H54 (cell line): ENCODE measurements around the gene ZNF687.

ENCODE experiments used
- DNase-seq: peaks from one replicate; pipeline ENCODE4 v3.0.0; 2011; ENCODE audit warnings: low spot score, mixed read lengths; ENCODE audit not compliant: insufficient read length
- FAIRE-seq: peaks from 3 replicates; lab custom pipeline; 2011; peaks lifted over from hg19 to GRCh38; lab: Jason Lieb, UNC
- POLR2A ChIP-seq: IDR thresholded peaks from 2 replicates; pipeline ENCODE4 v1.6.1; 2011; ENCODE audit warnings: low read depth, mild to moderate bottlenecking, low read length

The ZNF687 gene, protein sequence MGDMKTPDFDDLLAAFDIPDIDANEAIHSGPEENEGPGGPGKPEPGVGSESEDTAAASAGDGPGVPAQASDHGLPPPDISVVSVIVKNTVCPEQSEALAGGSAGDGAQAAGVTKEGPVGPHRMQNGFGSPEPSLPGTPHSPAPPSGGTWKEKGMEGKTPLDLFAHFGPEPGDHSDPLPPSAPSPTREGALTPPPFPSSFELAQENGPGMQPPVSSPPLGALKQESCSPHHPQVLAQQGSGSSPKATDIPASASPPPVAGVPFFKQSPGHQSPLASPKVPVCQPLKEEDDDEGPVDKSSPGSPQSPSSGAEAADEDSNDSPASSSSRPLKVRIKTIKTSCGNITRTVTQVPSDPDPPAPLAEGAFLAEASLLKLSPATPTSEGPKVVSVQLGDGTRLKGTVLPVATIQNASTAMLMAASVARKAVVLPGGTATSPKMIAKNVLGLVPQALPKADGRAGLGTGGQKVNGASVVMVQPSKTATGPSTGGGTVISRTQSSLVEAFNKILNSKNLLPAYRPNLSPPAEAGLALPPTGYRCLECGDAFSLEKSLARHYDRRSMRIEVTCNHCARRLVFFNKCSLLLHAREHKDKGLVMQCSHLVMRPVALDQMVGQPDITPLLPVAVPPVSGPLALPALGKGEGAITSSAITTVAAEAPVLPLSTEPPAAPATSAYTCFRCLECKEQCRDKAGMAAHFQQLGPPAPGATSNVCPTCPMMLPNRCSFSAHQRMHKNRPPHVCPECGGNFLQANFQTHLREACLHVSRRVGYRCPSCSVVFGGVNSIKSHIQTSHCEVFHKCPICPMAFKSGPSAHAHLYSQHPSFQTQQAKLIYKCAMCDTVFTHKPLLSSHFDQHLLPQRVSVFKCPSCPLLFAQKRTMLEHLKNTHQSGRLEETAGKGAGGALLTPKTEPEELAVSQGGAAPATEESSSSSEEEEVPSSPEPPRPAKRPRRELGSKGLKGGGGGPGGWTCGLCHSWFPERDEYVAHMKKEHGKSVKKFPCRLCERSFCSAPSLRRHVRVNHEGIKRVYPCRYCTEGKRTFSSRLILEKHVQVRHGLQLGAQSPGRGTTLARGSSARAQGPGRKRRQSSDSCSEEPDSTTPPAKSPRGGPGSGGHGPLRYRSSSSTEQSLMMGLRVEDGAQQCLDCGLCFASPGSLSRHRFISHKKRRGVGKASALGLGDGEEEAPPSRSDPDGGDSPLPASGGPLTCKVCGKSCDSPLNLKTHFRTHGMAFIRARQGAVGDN

DNA sequence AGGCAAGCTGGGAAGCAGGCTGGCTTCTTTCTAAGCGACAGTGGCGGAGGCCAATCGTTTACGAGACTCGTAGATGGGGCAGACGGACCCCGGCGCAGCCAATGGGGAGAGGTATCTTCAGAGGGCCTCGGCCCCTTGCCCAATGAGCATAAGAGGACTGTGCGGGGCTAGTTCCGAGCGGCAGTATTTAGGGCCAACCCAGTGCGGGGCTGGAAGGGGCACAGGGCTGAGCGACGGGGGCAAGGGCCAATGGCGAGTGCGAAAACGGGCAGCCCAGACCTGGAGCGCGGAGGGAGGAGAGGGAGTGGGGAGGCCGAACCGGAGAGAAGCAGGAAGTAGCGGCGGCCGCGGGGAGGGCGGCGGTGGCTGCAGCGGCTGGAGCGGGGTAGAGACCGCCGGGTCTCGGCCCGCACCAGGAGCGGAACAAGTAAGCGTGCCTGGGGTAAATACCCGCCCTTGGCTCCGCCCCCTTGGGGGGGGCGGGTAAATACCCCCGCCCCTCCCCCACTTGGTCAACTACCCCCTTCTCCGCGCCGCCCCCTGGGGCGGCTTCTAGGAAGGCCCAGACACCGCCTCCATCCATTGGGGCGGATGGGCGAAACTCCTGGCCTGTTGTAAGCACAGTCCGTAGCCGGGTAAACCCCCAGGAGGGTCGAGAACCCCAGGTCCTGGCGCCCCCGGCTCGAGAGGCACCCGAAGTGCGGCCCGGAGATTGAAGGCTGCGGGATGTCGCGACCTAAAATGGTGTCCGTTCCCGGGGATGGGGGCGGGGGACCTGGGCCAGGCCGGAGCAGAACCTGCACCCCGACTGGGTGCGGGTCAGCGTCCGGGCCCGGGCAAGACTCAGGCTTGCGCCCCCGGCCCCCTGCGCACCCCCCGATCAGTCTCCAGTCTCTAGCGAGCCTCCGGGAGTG is at the start of gene ZNF687:
TSS of gene ZNF687 (plus strand) at position 331 of the 914 bp plus-strand sequence. CDS start 3,993 bp downstream, outside the sequence.
- no peak for FAIRE-seq
- TF ChIP-seq POLR2A = peak; percentile 89
- peak; percentile 100 for DNase-seq

GRCh38 chr1:151235235-151235634 is 46.9 kb upstream of the ZNF687 start:
- no peak for TF ChIP-seq POLR2A
- no peak for FAIRE-seq
- no peak for DNase-seq

- DNase-seq = no peak
- no peak for TF ChIP-seq POLR2A
- no peak for FAIRE-seq
Observed at GRCh38 chr1:151237678-151238466, 44.2 kb upstream of the ZNF687 start.

DNA sequence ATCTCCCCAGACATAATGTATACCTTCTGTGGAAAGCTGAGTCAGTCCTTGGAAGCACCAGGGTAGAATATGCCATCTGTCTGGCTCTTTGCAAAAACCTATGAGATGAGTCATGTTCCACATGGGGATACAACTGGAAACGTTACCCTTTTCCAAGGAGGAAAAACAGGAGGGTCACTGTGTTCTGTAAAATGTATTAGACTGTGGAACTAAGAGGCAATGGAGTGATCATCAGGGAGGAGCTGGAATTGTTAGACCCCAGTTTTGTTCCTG is 43.7 kb upstream of the ZNF687 start:
- peak; percentile 91 for DNase-seq
- no peak for TF ChIP-seq POLR2A

GRCh38 chr1:151242442-151242841 is 39.7 kb upstream of the ZNF687 start:
- FAIRE-seq (no peak), DNase-seq (no peak)
- no peak for TF ChIP-seq POLR2A

More for the DNA sequence above, 43.7 kb upstream of the ZNF687 start:
- FAIRE-seq = peak; percentile 81

GRCh38 chr1:151243683-151244216 is 38.3 kb upstream of the ZNF687 start:
- no peak for TF ChIP-seq POLR2A
- no peak for FAIRE-seq

GRCh38 chr1:151246786-151247185 is 35.3 kb upstream of the ZNF687 start:
- no peak for TF ChIP-seq POLR2A
- no peak for FAIRE-seq
- no peak for DNase-seq

More at GRCh38 chr1:151243683-151244216, 38.3 kb upstream of the ZNF687 start:
- DNase-seq = no peak

DNA sequence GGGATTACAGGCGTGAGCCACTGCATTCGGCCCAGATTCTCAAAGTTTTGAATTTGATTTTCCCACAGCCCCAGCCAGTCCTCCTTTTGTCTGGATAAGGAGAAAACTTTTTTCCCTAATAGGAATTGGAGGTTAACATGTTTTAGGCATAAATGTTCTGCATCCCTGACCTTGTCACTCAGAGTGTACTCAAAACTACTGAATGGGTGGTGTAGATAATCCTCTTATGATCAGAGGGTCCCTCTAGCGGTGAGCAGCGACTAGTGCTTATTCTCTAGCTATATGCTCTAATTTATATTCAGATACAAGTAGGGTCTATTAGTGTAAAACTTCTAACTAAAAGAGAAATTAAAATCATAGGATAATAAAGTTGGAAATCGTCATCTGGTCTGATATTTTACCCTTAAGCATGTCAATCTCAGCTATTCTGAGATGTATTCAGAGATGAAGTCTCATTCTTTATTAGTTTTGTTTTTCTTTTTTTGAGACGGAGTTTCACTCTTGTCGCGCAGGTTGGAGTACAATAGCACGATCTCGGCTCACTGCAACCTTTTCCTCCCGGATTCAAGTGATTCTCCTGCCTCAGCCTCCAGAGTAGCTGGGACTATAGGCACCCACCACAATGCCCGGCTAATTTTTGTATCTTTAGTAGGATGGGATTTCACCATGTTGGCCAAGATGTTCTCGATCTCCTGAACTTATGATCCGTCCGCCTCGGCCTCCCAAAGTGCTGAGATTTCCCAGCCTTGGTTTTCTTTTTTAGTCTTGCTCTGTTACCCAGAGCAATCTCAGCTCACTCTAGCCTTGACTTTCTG is 30.2 kb upstream of the ZNF687 start:
- FAIRE-seq (no peak), DNase-seq (peak; percentile 79)
- no peak for TF ChIP-seq POLR2A

GRCh38 chr1:151254217-151255213 is 27.6 kb upstream of the ZNF687 start, which contains the start of gene PSMD4:
PSMD4 (plus strand) TSS chr1:151254734; CDS start chr1:151254783, 49 bp downstream.
- DNase-seq (peak; percentile 99), FAIRE-seq (peak; percentile 80)
- TF ChIP-seq POLR2A = peak; percentile 98

DNA sequence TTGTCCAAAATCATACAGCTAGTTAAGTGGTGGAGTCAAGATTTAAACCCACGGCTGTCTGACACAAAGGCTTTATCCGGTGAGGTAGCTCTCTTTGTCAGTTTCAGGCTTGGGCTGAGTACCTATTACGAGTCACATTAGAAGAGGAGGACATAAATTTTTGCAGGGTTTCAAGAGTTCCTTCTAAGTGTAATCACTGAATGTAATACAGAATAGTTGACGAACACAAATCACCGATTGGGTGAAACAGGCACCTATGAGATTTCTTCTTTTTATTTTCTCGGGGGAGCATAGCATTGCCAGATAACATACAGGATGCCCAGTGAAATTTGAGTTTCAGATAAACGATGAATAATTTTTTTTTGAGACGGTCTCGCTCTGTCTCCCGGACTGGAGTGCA is 26.7 kb upstream of the ZNF687 start:
- FAIRE-seq (no peak), DNase-seq (no peak)
- no peak for TF ChIP-seq POLR2A
